ENCODE measurements around the gene C13orf46.

DNA sequence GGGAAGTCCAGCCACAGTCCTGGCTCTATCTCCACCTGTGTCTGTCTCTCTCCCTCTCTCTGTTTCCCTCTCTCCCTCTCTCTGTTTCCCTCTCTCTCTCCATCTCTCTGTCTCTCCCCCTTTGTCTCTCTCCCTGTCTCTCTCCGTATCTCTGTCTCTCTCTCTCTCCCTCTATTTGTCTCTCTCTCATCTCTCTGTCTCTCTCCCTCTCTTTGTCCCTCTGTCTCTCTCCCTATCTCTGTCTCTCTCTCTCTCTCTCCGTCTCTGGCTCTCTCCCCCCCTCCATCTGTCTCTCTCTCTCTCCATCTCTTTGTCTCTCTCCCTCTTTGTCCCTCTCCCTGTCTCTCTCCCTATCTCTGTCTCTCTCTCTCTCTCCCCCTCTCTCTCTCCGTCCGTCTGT lies 39.5 kb upstream of the C13orf46 start:
- TF ChIP-seq, protein P1, sequence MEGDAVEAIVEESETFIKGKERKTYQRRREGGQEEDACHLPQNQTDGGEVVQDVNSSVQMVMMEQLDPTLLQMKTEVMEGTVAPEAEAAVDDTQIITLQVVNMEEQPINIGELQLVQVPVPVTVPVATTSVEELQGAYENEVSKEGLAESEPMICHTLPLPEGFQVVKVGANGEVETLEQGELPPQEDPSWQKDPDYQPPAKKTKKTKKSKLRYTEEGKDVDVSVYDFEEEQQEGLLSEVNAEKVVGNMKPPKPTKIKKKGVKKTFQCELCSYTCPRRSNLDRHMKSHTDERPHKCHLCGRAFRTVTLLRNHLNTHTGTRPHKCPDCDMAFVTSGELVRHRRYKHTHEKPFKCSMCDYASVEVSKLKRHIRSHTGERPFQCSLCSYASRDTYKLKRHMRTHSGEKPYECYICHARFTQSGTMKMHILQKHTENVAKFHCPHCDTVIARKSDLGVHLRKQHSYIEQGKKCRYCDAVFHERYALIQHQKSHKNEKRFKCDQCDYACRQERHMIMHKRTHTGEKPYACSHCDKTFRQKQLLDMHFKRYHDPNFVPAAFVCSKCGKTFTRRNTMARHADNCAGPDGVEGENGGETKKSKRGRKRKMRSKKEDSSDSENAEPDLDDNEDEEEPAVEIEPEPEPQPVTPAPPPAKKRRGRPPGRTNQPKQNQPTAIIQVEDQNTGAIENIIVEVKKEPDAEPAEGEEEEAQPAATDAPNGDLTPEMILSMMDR (IDR thresholded peaks at IDR 0.05): no peak
- TF ChIP-seq POLR2A (IDR thresholded peaks at IDR 0.05): no peak
- TF ChIP-seq POLR2AphosphoS5 (IDR thresholded peaks at IDR 0.05): no peak
